Astrocyte of the cerebellum (primary cell): Measurements from ENCODE around the gene CHMP1B.

Source experiments
- DNase-seq: peaks from one replicate; pipeline ENCODE4 v3.0.0-alpha.2; 2011; ENCODE audit warnings: low read depth
- H3K4me3 ChIP-seq: 2 replicates; pipeline ENCODE4 v1.5.1; 2011; ENCODE audit warnings: mild to moderate bottlenecking, low read depth, low read length, moderate library complexity
- in situ Hi-C: cut with HindIII; loops from 2 replicates; pipeline ENCODE4 v1.10.0; 2017; ENCODE audit warnings: low sequenced_read_pairs
- TF ChIP-seq, protein P1 (sequence below): IDR thresholded peaks from 2 replicates; pipeline ENCODE4 v1.5.1; 2012; ENCODE audit warnings: low read length, low read depth, moderate library complexity, mild to moderate bottlenecking; ENCODE audit errors: missing control alignments

CHMP1B gene

GRCh38 chr18:11820697-11821096 is 30.5 kb upstream of the CHMP1B start:
- no peak for DNase-seq
- TF ChIP-seq, protein P1, sequence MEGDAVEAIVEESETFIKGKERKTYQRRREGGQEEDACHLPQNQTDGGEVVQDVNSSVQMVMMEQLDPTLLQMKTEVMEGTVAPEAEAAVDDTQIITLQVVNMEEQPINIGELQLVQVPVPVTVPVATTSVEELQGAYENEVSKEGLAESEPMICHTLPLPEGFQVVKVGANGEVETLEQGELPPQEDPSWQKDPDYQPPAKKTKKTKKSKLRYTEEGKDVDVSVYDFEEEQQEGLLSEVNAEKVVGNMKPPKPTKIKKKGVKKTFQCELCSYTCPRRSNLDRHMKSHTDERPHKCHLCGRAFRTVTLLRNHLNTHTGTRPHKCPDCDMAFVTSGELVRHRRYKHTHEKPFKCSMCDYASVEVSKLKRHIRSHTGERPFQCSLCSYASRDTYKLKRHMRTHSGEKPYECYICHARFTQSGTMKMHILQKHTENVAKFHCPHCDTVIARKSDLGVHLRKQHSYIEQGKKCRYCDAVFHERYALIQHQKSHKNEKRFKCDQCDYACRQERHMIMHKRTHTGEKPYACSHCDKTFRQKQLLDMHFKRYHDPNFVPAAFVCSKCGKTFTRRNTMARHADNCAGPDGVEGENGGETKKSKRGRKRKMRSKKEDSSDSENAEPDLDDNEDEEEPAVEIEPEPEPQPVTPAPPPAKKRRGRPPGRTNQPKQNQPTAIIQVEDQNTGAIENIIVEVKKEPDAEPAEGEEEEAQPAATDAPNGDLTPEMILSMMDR = no peak

DNA sequence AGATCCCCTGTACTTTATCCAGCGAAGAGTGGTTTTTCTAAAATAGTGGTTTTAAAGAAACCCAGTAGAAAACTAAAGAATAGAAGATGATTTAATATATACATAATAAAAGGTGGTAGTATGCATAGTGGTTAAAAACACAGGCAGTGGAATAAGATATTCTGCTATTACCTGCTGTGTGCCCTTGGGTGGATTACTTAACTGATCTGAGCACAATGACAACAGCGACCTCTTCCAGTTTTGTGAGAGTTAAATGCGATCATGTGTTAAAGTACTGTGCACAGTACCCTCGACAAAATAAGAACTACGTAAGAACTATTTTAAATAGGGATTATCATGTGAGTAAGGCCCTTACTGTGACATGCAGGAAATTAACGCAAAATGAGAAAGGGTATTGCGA is 30.0 kb upstream of the CHMP1B start:
- TF ChIP-seq, protein P1 = no peak
- no peak overlapping the region for H3K4me3 ChIP-seq
- DNase-seq = no peak
- in situ Hi-C loops = no loop called here

More at GRCh38 chr18:11820697-11821096, 30.5 kb upstream of the CHMP1B start:
- H3K4me3 ChIP-seq = no peak overlapping the region
- in situ Hi-C loops = no loop called here

DNA sequence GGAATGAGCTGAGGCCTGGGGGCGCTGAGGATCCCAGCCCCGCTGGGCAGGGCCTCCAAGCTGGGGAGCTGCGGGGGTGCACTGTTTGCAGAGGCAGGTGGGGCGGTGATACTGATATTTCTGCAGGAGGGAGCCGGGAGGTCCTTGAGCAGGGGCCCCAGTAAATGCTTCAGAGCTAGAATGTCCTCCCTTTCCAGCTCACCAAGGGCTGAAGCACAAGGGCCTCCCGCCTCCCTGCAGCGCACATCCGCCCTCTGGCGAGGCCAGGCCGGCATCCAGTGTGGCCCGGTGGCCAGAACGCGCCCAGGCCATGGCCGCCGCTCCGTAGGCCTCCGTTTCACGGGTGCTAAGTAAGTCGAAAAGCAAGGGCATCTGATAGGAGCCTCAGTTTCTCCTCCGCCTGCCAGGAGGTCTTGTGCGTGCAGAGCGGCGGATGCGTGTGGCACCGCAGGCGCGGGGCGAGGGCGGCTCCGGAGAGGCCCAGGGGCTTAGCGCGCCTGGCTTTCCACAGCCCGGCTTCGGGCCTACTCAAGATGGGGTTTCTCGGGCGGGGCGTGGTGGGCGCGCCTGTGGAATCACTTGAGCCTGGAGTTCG is 29.5 kb upstream of the CHMP1B start:
- no peak overlapping the region for H3K4me3 ChIP-seq
- no peak for DNase-seq
- TF ChIP-seq, protein P1 = no peak
- in situ Hi-C loops = no loop called here

- no peak for DNase-seq
- no peak overlapping the region for H3K4me3 ChIP-seq
- in situ Hi-C loops = no loop called here
- TF ChIP-seq, protein P1 = no peak
Measured at GRCh38 chr18:11823545-11823944, 27.7 kb upstream of the CHMP1B start.

GRCh38 chr18:11826836-11827235 is 24.4 kb upstream of the CHMP1B start:
- in situ Hi-C loops = no loop called here
- TF ChIP-seq, protein P1 = no peak
- H3K4me3 ChIP-seq = no peak overlapping the region
- DNase-seq = no peak

DNA sequence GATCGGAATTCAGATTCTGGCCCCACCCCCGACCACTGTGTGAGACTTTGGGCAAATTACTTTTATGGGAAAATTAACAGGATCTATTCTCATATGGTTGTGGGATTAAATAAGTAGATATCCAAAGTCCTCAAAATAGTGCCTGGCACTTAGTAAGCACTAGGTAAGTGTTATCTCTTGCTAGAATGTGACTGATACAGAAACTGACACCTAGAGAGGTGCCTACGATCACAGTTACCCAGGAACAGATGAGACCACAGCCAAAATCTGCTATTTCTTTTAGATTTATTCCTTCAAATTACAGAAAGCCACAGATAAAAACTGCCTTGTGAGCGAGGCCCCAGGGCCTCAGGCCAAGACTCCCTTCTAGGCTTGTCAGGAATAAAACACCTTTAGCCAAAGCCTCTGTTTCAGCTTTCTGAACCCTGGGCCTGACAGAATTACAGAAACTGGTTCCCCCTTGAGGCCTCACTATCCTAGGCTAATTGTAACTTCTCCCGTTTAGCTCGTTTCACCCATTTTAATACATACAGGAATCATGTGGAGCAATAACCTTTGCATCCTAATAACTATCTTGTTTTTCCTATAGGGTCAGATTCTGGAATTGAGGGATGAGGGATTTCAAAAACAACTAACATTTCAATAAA is 22.3 kb upstream of the CHMP1B start:
- TF ChIP-seq, protein P1 = no peak
- in situ Hi-C loops = no loop called here
- no peak overlapping the region for H3K4me3 ChIP-seq
- no peak for DNase-seq
